Neuronal stem cell (in vitro differentiated cells): ENCODE data around the gene PLCL1.

ENCODE experiments used
- DNase-seq: peaks from one replicate; pipeline ENCODE4 v3.0.0-alpha.2; 2013; ENCODE audit warnings: low spot score
- H2AFZ ChIP-seq: one replicate; pipeline ENCODE4 v1.6.1; 2013; ENCODE audit warnings: mild to moderate bottlenecking, low read length, inconsistent platforms
- H2AK5ac ChIP-seq: 2 replicates; pipeline ENCODE4 v1.6.1; 2013; ENCODE audit warnings: low read depth, mild to moderate bottlenecking, inconsistent platforms, low read length, moderate library complexity, mixed read lengths
- H2BK120ac ChIP-seq: 2 replicates; pipeline ENCODE4 v1.6.1; 2013; ENCODE audit warnings: low read depth, mild to moderate bottlenecking, inconsistent platforms, low read length, moderate library complexity, mixed read lengths
- H2BK12ac ChIP-seq: one replicate; pipeline ENCODE4 v1.6.1; 2013; ENCODE audit warnings: low read length, inconsistent platforms
- H2BK15ac ChIP-seq: 2 replicates; pipeline ENCODE4 v1.6.1; 2013; ENCODE audit warnings: mild to moderate bottlenecking, low read length, inconsistent platforms, mixed read lengths
- H2BK5ac ChIP-seq: one replicate; pipeline ENCODE4 v1.6.1; 2013; ENCODE audit warnings: inconsistent platforms, mild to moderate bottlenecking, low read length, moderate library complexity
- H3K14ac ChIP-seq: one replicate; pipeline ENCODE4 v1.6.1; 2013; ENCODE audit warnings: low read length, inconsistent platforms
- H3K18ac ChIP-seq: 2 replicates; pipeline ENCODE4 v1.6.1; 2013; ENCODE audit warnings: low read length, inconsistent platforms
- H3K23ac ChIP-seq: 2 replicates; pipeline ENCODE4 v1.6.1; 2013; ENCODE audit warnings: low read depth, mild to moderate bottlenecking, mixed read lengths, low read length, inconsistent platforms; ENCODE audit not compliant: poor library complexity
- H3K27ac ChIP-seq: replicated peaks from 3 replicates; pipeline ENCODE4 v1.5.1; 2013; ENCODE audit warnings: low read length, inconsistent platforms
- H3K27me3 ChIP-seq, 3 experiments: 2 replicates each; pipeline ENCODE4 v1.6.1; 2013; ENCODE audit warnings: low read length in 3 of 3, mild to moderate bottlenecking in 2 of 3, inconsistent platforms in 1 of 3, low read depth in 1 of 3, mixed read lengths in 1 of 3, moderate library complexity in 1 of 3; ENCODE audit not compliant: control insufficient read depth in 3 of 3, insufficient read depth in 3 of 3
- H3K36me3 ChIP-seq, 2 donors: replicated peaks in 1 of 2; 2 replicates each; pipeline ENCODE4 v1.6.1; 2013; ENCODE audit warnings: low read length in 2 of 2; ENCODE audit not compliant: control insufficient read depth in 2 of 2, insufficient read depth in 2 of 2
- H3K4ac ChIP-seq: 2 replicates; pipeline ENCODE4 v1.6.1; 2013; ENCODE audit warnings: inconsistent platforms, mild to moderate bottlenecking, low read length, moderate library complexity
- H3K4me1 ChIP-seq, 2 donors: 1 replicate in 1 of 2; 2 replicates in 1 of 2; pipeline ENCODE4 v1.6.1; 2013; ENCODE audit warnings: low read length in 2 of 2, low read depth in 1 of 2; ENCODE audit not compliant: control insufficient read depth in 2 of 2, insufficient read depth in 1 of 2
- H3K4me2 ChIP-seq: one replicate; pipeline ENCODE4 v1.6.1; 2013; ENCODE audit warnings: mild to moderate bottlenecking, low read length, inconsistent platforms; ENCODE audit not compliant: insufficient read depth, poor library complexity, severe bottlenecking
- H3K4me3 ChIP-seq, 2 donors: 2 replicates each; pipeline ENCODE4 v1.5.1; 2013; ENCODE audit warnings: low read length in 2 of 2, mild to moderate bottlenecking in 2 of 2, inconsistent platforms in 1 of 2, moderate library complexity in 1 of 2
- H3K79me1 ChIP-seq: one replicate; pipeline ENCODE4 v1.6.1; 2013; ENCODE audit warnings: low read depth, mild to moderate bottlenecking, inconsistent platforms, low read length, moderate library complexity
- H3K9ac ChIP-seq: one replicate; pipeline ENCODE4 v1.6.1; 2013; ENCODE audit warnings: mild to moderate bottlenecking, low read depth, low read length, inconsistent platforms; ENCODE audit not compliant: poor library complexity
- H3K9me3 ChIP-seq, 2 donors: replicated peaks in 1 of 2; 2 replicates each; pipeline versions ENCODE3 to v1.6.1; 2013; ENCODE audit warnings: low read length in 2 of 2, mild to moderate bottlenecking in 2 of 2, inconsistent platforms in 1 of 2, low read depth in 1 of 2, mixed read lengths in 1 of 2, moderate library complexity in 1 of 2; ENCODE audit not compliant: control insufficient read depth in 2 of 2, insufficient read depth in 1 of 2
- H4K8ac ChIP-seq: one replicate; pipeline ENCODE4 v1.6.1; 2013; ENCODE audit warnings: low read depth, mild to moderate bottlenecking, inconsistent platforms, low read length, moderate library complexity
- H4K91ac ChIP-seq: one replicate; pipeline ENCODE4 v1.6.1; 2013; ENCODE audit warnings: low read length, low read depth, mild to moderate bottlenecking, inconsistent platforms; ENCODE audit not compliant: poor library complexity
- WGBS, 2 donors: extraction: QIAGEN DNeasy Blood & Tissue Kit; methylation state at CpG; one replicate each; pipeline ENCODE4 v1.1.7; 2013; ENCODE audit warnings: missing lambda C conversion rate in 2 of 2, mixed read lengths in 1 of 2; ENCODE audit not compliant: insufficient read length in 2 of 2, insufficient replicate concordance in 1 of 2; ENCODE audit errors: extremely low coverage in 2 of 2; 5-methylcytosine and 5-hydroxymethylcytosine counted together

Gene PLCL1

GRCh38 chr2:198101688-198102087, 297.3 kb downstream of the PLCL1 start:
- Histone ChIP-seq H3K14ac (no peak overlapping the region), H3K9ac (no peak overlapping the region), H2BK15ac (no peak overlapping the region), H3K79me1 (no peaks in the 10 kb centered on the region), H3K4ac (no peak overlapping the region), H3K4me3 (no peak overlapping the region), H2BK12ac (no peak overlapping the region), H2BK5ac (no peak overlapping the region), H3K27me3 (no peaks in the 10 kb centered on the region), H4K91ac (no peak overlapping the region), H3K9me3 (no peaks in the 10 kb centered on the region), H3K18ac (no peak overlapping the region), H2BK120ac (no peak overlapping the region), H2AFZ (no peak overlapping the region), H3K36me3 (peaks cover 0 to 2% of the 10 kb centered on the region in 2 donors), H3K4me2 (no peak overlapping the region), H4K8ac (no peak overlapping the region), H3K23ac (no peak overlapping the region), H2AK5ac (no peak overlapping the region), H3K4me1 (no peaks in the 10 kb centered on the region), H3K27ac (no peak overlapping the region)
- no peak for DNase-seq
- no CpG with 5 or more reads among the region's 3 CpGs for whole genome bisulfite sequencing, 2 donors

- H3K9ac ChIP-seq = no peak overlapping the region
- H2BK5ac ChIP-seq = no peak overlapping the region
- H2AFZ ChIP-seq = no peak overlapping the region
- no peaks in the 10 kb centered on the region for H3K27me3 ChIP-seq
- no peak overlapping the region for H3K4me2 ChIP-seq
- H3K4ac ChIP-seq = no peak overlapping the region
- H4K8ac ChIP-seq = no peak overlapping the region
- no peak overlapping the region for H3K23ac ChIP-seq
- no peak overlapping the region for H2BK120ac ChIP-seq
- H3K27ac ChIP-seq = no peak overlapping the region
- H2AK5ac ChIP-seq = no peak overlapping the region
- no peaks in the 10 kb centered on the region for H3K4me1 ChIP-seq
- H3K36me3 ChIP-seq = peaks cover 0 to 2% of the 10 kb centered on the region in 2 donors
- no peaks in the 10 kb centered on the region for H3K79me1 ChIP-seq
- H3K14ac ChIP-seq = no peak overlapping the region
- no peak overlapping the region for H3K4me3 ChIP-seq
- no CpG with 5 or more reads among the region's 3 CpGs for WGBS, 2 donors
- no peak for DNase-seq
- H4K91ac ChIP-seq = no peak overlapping the region
- no peak overlapping the region for H2BK12ac ChIP-seq
- no peaks in the 10 kb centered on the region for H3K9me3 ChIP-seq
- H2BK15ac ChIP-seq = no peak overlapping the region
- H3K18ac ChIP-seq = no peak overlapping the region
Measured at GRCh38 chr2:198102120-198102519, 297.7 kb downstream of the PLCL1 start.

GRCh38 chr2:198102856-198103255, 298.5 kb downstream of the PLCL1 start:
- WGBS, 2 donors = no CpG with 5 or more reads among the region's 2 CpGs
- H3K4ac ChIP-seq = no peak overlapping the region
- no peak overlapping the region for H2BK12ac ChIP-seq
- no peaks in the 10 kb centered on the region for H3K79me1 ChIP-seq
- H4K8ac ChIP-seq = no peak overlapping the region
- no peak overlapping the region for H2BK120ac ChIP-seq
- no peak overlapping the region for H2AFZ ChIP-seq
- H3K4me3 ChIP-seq = no peak overlapping the region
- no peak for DNase-seq
- H3K27me3 ChIP-seq = no peaks in the 10 kb centered on the region
- no peak overlapping the region for H3K18ac ChIP-seq
- H3K36me3 ChIP-seq = peaks cover 0 to 2% of the 10 kb centered on the region in 2 donors
- no peak overlapping the region for H2AK5ac ChIP-seq
- H3K23ac ChIP-seq = no peak overlapping the region
- H4K91ac ChIP-seq = no peak overlapping the region
- no peaks in the 10 kb centered on the region for H3K9me3 ChIP-seq
- no peak overlapping the region for H2BK5ac ChIP-seq
- no peak overlapping the region for H2BK15ac ChIP-seq
- no peak overlapping the region for H3K9ac ChIP-seq
- H3K4me1 ChIP-seq = no peaks in the 10 kb centered on the region
- no peak overlapping the region for H3K4me2 ChIP-seq
- H3K14ac ChIP-seq = no peak overlapping the region
- no peak overlapping the region for H3K27ac ChIP-seq

- H3K27me3 ChIP-seq = no peaks in the 10 kb centered on the region
- H3K18ac ChIP-seq = no peak overlapping the region
- no peak overlapping the region for H3K4ac ChIP-seq
- H3K23ac ChIP-seq = no peak overlapping the region
- no peak overlapping the region for H3K4me2 ChIP-seq
- H2AFZ ChIP-seq = no peak overlapping the region
- no CpG with 5 or more reads among the region's 5 CpGs for WGBS, 2 donors
- no peak overlapping the region for H3K4me3 ChIP-seq
- no peak for DNase-seq
- H2BK12ac ChIP-seq = no peak overlapping the region
- H3K14ac ChIP-seq = no peak overlapping the region
- H3K27ac ChIP-seq = no peak overlapping the region
- H2BK120ac ChIP-seq = no peak overlapping the region
- H3K4me1 ChIP-seq = no peaks in the 10 kb centered on the region
- no peak overlapping the region for H2AK5ac ChIP-seq
- no peaks in the 10 kb centered on the region for H3K79me1 ChIP-seq
- no peak overlapping the region for H2BK15ac ChIP-seq
- no peak overlapping the region for H4K91ac ChIP-seq
- H4K8ac ChIP-seq = no peak overlapping the region
- no peak overlapping the region for H3K9ac ChIP-seq
- no peaks in the 10 kb centered on the region for H3K9me3 ChIP-seq
- no peaks in the 10 kb centered on the region for H3K36me3 ChIP-seq
- no peak overlapping the region for H2BK5ac ChIP-seq
Measured at GRCh38 chr2:198106621-198107385, 302.4 kb downstream of the PLCL1 start.
